GM12864 (cell line): ENCODE data around the gene SLC44A4.
A peak's percentile ranks its signal among the peaks of the same experiment; 100 is the strongest.
"Not testable (repeated sequence)": the region's sequence is repeated elsewhere in the genome, so short reads cannot be mapped to it uniquely, and the experiment has no call there.

Experiments
- DNase-seq: peaks from one replicate; pipeline ENCODE4 v3.0.0-alpha.2; 2011; ENCODE audit warnings: low read depth
- H3K4me3 ChIP-seq: 2 replicates; pipeline ENCODE4 v1.5.1; 2011; ENCODE audit warnings: mild to moderate bottlenecking, low read depth, low read length, control low read depth
- TF ChIP-seq, protein P1 (sequence below): IDR thresholded peaks from 2 replicates; pipeline ENCODE4 v1.5.1; 2011; ENCODE audit warnings: low read depth, mild to moderate bottlenecking, moderate library complexity, low read length, control low read depth, inconsistent platforms; ENCODE audit errors: missing control alignments

SLC44A4 gene

DNA sequence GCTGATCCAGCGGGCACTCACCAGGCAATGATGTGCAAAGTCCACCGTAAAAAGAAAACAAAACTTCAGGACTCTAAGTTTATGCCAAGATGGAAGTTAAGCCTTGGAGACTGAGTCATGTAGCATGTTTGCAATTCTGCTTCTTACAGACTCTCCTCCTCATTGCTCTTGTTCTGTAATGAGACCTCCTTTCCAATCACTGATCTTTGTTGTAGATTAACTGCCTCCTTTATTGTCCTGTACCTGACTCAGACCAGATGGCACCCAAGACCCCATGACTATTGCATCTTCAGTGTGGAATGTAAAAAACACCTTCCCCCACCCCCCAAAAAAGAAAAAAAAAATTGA is 27.3 kb downstream of the SLC44A4 start:
- TF ChIP-seq, protein P1, sequence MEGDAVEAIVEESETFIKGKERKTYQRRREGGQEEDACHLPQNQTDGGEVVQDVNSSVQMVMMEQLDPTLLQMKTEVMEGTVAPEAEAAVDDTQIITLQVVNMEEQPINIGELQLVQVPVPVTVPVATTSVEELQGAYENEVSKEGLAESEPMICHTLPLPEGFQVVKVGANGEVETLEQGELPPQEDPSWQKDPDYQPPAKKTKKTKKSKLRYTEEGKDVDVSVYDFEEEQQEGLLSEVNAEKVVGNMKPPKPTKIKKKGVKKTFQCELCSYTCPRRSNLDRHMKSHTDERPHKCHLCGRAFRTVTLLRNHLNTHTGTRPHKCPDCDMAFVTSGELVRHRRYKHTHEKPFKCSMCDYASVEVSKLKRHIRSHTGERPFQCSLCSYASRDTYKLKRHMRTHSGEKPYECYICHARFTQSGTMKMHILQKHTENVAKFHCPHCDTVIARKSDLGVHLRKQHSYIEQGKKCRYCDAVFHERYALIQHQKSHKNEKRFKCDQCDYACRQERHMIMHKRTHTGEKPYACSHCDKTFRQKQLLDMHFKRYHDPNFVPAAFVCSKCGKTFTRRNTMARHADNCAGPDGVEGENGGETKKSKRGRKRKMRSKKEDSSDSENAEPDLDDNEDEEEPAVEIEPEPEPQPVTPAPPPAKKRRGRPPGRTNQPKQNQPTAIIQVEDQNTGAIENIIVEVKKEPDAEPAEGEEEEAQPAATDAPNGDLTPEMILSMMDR: no peak
- no peak overlapping the region for H3K4me3 ChIP-seq
- DNase-seq: no peak

DNA sequence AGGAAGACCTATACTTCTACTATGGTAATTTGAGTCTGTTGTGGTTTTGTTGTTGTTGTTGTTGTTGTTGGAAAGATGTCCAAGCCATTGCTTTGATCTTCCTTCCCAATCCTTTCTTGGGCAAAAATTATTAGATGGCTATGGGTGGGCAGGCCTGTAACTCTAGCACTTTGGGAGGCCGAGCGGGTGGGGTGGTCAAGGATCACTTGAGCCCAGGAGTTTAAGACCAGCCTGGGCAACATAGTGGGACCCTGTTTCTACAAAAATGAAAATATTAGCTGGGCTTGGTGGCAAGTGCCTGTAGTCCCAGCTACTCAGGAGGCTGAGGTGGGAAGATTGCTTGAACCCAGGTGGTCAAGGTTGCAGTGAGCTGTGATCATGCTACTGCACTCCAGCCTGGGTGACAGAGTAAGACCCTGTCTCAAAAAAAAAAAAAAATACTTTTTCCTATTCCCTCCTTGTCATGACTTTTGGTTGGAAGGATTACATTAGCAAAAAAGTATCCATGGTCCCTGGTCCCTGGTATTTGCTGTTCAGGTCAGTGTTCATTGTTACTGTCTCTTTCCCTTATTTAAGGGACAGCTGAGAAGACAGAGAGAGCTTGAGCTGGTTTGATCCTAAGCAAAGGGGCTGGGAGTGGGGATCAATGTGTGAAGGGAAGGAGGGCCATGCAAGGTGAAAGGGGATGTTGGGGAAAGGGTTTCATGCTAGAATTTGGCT is 27.9 kb downstream of the SLC44A4 start:
- TF ChIP-seq, protein P1: no peak
- no peak for DNase-seq
- no peak overlapping the region for H3K4me3 ChIP-seq

DNA sequence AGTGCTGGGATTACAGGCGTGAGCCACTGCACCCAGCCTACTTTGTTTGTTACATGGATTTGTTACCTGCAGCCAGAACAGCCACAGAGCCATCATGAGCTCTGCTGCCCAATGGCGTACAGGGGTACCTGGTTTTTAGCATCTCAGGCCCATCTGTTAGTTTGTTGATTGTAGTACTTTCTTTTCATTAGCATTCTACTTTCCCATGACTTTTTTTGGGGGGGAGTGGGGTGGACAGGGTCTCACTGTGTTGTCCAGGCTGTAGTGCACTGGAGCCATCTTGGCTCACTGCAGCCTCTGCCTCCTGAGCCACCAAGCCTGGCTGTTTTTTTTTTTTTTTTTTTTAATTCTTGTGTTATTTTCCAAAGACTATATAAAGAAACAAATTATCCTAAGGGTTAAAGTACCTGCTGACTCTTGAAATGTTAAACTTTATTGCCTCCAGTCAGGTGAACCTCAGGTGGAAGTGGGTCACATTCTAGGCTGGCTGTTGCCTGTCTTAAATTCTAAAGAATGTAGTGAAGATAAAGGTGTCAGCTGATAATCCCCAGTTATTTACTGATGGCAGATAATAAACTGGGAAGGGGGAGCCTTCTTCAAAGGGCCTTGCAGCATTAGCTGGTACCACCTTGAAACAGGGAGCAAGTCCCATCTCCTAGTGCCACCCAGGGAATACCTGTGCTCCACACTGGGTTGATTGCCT is 31.4 kb downstream of the SLC44A4 start:
- no peak overlapping the region for H3K4me3 ChIP-seq
- TF ChIP-seq, protein P1: no peak
- no peak for DNase-seq

DNA sequence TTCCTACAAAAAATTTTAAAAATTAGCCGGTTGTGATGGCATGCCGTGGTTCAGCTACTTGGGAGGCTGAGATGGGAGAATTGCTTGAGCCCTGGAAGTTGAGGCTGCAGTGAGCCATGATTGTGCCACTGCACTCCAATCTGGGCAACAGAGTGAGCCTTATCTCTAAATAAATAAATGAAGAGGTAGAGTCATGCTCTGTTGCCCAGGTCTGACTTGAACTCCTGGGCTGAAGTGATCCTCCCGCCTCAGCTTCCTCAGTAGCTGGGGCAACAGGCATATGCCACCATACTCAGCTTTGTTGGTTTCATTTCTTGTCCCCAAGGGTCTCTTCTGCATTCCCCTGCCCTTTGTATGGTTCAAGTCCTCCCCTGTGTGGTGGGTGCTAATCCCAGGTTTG is 34.3 kb downstream of the SLC44A4 start:
- no peak for DNase-seq
- TF ChIP-seq, protein P1: no peak
- no peak overlapping the region for H3K4me3 ChIP-seq

DNA sequence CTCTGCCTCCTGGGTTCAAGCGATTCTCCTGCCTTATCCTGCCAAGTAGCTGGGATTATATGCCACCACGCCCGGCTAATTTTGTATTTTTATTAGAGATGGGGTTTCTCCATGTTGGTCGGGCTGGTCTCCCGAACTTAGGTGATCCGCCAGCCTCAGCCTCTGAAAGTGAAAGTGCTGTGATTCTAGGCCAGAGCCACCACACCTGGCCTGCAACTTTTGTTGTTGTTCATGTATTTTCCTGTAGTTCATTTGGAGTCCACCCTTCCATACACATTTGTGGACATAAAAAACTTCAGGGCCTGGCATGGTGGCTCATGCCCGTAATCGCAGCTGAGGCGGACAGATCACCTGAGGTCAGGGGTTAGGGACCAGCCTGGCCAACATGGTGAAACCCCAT is 36.7 kb downstream of the SLC44A4 start:
- TF ChIP-seq, protein P1: no peak
- no peak overlapping the region for H3K4me3 ChIP-seq
- DNase-seq: no peak

DNA sequence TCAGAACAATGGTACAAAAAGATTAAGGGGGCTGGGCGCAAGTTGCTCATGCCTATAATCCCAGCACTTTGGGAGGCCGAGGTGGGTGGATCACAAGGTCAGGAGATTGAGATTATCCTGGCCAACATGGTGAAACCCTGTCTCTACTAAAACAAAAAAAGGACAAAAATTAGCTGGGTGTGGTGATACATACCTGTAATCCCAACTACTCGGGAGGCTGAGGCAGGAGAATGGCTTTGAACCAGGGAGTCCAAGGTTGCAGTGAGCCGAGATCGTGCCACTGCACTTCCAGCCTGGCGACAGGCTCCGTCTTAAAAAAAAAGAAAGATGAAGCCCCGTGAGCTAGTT is 39.0 kb downstream of the SLC44A4 start:
- not testable (repeated sequence) for DNase-seq, H3K4me3 ChIP-seq

DNA sequence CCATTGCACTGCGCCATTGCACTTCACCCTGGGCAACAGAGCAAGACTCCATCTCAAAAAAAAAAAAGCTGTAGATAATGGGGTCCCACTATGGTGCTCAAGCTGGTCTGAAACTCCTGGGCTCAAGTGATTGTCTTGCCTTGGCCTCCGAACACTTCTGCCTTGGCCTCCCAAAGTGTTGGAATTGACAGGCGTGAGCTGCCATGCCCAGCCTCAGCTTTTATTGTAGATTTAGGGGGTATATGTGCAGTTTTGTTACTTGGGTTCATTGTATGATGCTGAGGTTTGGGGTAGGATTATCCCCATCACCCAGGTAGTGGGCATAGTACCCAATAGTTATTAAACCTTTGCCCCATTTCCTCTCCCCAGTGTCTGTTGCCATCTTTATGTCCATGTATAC is 39.8 kb downstream of the SLC44A4 start:
- TF ChIP-seq, protein P1: no peak
- no peak for DNase-seq
- H3K4me3 ChIP-seq: peak overlapping the region; percentile 96

DNA sequence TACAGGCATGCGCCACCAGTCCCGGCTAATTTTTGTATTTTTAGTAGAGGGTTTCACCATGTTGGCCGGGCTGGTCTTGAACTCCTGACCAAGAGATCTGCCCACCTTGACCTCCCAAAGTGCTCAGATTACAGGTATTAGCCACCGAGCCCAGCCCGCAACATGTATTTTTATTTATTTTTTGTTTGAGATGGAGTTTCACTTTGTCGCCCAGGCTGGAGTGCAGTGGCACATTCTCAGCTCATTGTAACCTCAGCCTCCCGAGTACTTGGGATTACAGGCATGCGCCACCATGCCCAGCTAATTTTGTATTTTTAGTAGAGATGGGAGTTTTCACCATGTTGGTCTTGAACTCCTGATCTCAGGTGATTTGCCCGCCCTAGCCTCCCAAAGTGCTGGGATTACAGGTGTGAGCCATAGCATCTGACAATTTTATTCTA is 40.7 kb downstream of the SLC44A4 start:
- DNase-seq: not testable (repeated sequence)
- peak overlapping the region; percentile 96 for H3K4me3 ChIP-seq
